HCT116 (cell line): ENCODE results near the gene AOC3. TPM values are rescaled to one million over a fixed set of nuclear protein-coding genes. Genes with fewer than 3 reads are reported as not detected.

ENCODE experiments used
- ATAC-seq: fragments of 200-7000 bp; cut with Tn5 transposase; 2 replicates; pipeline ENCODE4 v1.9.1; 2020; ENCODE audit warnings: mild to moderate bottlenecking, moderate library complexity
- BruUV-seq: library from RNA; stranded (reverse); fragments of 400-500 nt; replicated peaks from 2 replicates; lab custom pipeline; 2021; lab: Mats Ljungman, UMichigan
- CTCF ChIA-PET: fragments of 300-600 bp; sonication (Branson Sonifier 250); formaldehyde crosslinking; loops from one replicate; lab custom pipeline; 2021; ENCODE audit warnings: antibody characterized with exemption; lab: Charles Lee
- POLR2A ChIA-PET: fragments of 300-600, 350-600 bp; sonication (Branson Sonifier 250); formaldehyde crosslinking; loops from one replicate; lab custom pipeline; 2021; ENCODE audit warnings: antibody characterized with exemption; lab: Charles Lee
- RAD21 ChIA-PET, 2 experiments: fragments of 300-600 bp; sonication (Branson Sonifier 250); formaldehyde crosslinking; loops; one replicate each; lab custom pipeline; 2023; ENCODE audit warnings: low total read pairs in 2 of 2; ENCODE audit not compliant: uncharacterized antibody in 2 of 2, unreplicated experiment in 2 of 2, low non-redundant PET in 1 of 2; lab: Charles Lee
- DNase-seq: peaks from one replicate; pipeline ENCODE4 v3.0.0-alpha.2; 2010; ENCODE audit warnings: low read depth, low spot score
- H2AFZ ChIP-seq: fragments of 200-600 bp; shearing (Covaris generic), sonication (generic); 2 replicates; pipeline ENCODE4 v1.6.1; 2017; ENCODE audit warnings: low read depth, mixed run types, mixed read lengths, antibody characterized with exemption, low read length; ENCODE audit not compliant: poor library complexity, severe bottlenecking
- H3K27ac ChIP-seq: 2 replicates; pipeline ENCODE4 v1.5.1; 2012; ENCODE audit warnings: low read depth, low read length
- H3K27me3 ChIP-seq: fragments of 200-600 bp; sonication (generic); 2 replicates; pipeline ENCODE4 v1.6.1; 2016; ENCODE audit warnings: mixed run types, low read length, mixed read lengths; ENCODE audit not compliant: insufficient read depth
- H3K36me3 ChIP-seq, 2 experiments: fragments of 200-500 bp in 1 of 2; fragments of 200-600 bp in 1 of 2; sonication (Bioruptor generic) in 1 of 2; sonication (generic) in 1 of 2; 2 replicates each; pipeline versions ENCODE4 v1.5.1 to v1.6.1; 2014 to 2016; ENCODE audit warnings: low read length in 2 of 2, inconsistent platforms in 1 of 2, mixed read lengths in 1 of 2, mixed run types in 1 of 2; ENCODE audit not compliant: insufficient read depth in 2 of 2, control insufficient read depth in 1 of 2
- H3K4me1 ChIP-seq, 2 experiments: fragments of 200-600 bp in 1 of 2; sonication (generic) in 1 of 2; 2 replicates each; pipeline versions ENCODE4 v1.5.1 to v1.6.1; 2012 to 2017; ENCODE audit warnings: low read length in 2 of 2, inconsistent platforms in 1 of 2, mild to moderate bottlenecking in 1 of 2, mixed read lengths in 1 of 2, mixed run types in 1 of 2, moderate library complexity in 1 of 2; ENCODE audit not compliant: insufficient read depth in 2 of 2, control insufficient read depth in 1 of 2
- H3K4me2 ChIP-seq: fragments of 200-600 bp; sonication (generic); 2 replicates; pipeline ENCODE4 v1.6.1; 2017; ENCODE audit warnings: mixed run types, low read length, mixed read lengths
- H3K4me3 ChIP-seq, 2 experiments: fragments of 200-600 bp in 1 of 2; sonication (generic) in 1 of 2; replicated peaks in 1 of 2; 2 replicates each; pipeline ENCODE4 v1.5.1; 2011 to 2016; ENCODE audit warnings: low read length in 2 of 2, control low read depth in 1 of 2, low read depth in 1 of 2, mild to moderate bottlenecking in 1 of 2, mixed read lengths in 1 of 2, mixed run types in 1 of 2
- H3K79me2 ChIP-seq: fragments of 200-600 bp; sonication (generic); 2 replicates; pipeline ENCODE4 v1.6.1; 2017; ENCODE audit warnings: mild to moderate bottlenecking, mixed run types, low read length, moderate library complexity, mixed read lengths; ENCODE audit not compliant: insufficient read depth
- H3K9ac ChIP-seq: fragments of 200-600 bp; sonication (generic); 2 replicates; pipeline ENCODE4 v1.6.1; 2016; ENCODE audit warnings: low read length, mixed read lengths
- H3K9me2 ChIP-seq: fragments of 200-600 bp; sonication (generic), shearing (Covaris generic); 2 replicates; pipeline ENCODE4 v1.6.1; 2017; ENCODE audit warnings: mixed run types, mild to moderate bottlenecking, moderate library complexity; ENCODE audit not compliant: insufficient read depth
- H3K9me3 ChIP-seq, 2 experiments: fragments of 200-500 bp in 1 of 2; fragments of 200-600 bp in 1 of 2; sonication (Bioruptor generic) in 1 of 2; sonication (generic) in 1 of 2; 2 replicates each; pipeline ENCODE4 v1.6.1; 2014 to 2017; ENCODE audit warnings: low read length in 2 of 2, mixed read lengths in 2 of 2, inconsistent platforms in 1 of 2, low read depth in 1 of 2, mild to moderate bottlenecking in 1 of 2, mixed run types in 1 of 2, moderate library complexity in 1 of 2; ENCODE audit not compliant: control insufficient read depth in 1 of 2, insufficient read depth in 1 of 2
- H4K20me1 ChIP-seq: fragments of 200-600 bp; sonication (generic), shearing (Covaris generic); 2 replicates; pipeline ENCODE4 v1.6.1; 2017; ENCODE audit warnings: mixed run types, mild to moderate bottlenecking, moderate library complexity; ENCODE audit not compliant: insufficient read depth
- ELF1 ChIP-seq: IDR thresholded peaks from 2 replicates; pipeline ENCODE4 v1.6.1; 2012; ENCODE audit warnings: low read depth, borderline replicate concordance
- POLR2AphosphoS5 ChIP-seq: IDR thresholded peaks from 2 replicates; pipeline ENCODE4 v1.6.1; 2011; ENCODE audit warnings: mild to moderate bottlenecking, low read depth, low read length, moderate library complexity
- SRF ChIP-seq: IDR thresholded peaks from 2 replicates; pipeline ENCODE4 v1.6.1; 2012; ENCODE audit warnings: low read depth
- intact Hi-C: fragments of 100-400 bp; cut with micrococcal nuclease; formaldehyde crosslinking; loops from 2 replicates; pipeline ENCODE4 v1.10.0; 2022
- microRNA-seq: library from miRNA; unstranded; fragments of <30 nt; microRNA quantifications from one replicate; pipeline ENCODE4, GENCODE V29; 2016; ENCODE audit warnings: borderline number of aligned reads
- total RNA-seq: library from RNA; stranded (reverse); gene quantifications from one replicate; pipeline ENCODE4 v1.2.1, GENCODE V29; 2021; ENCODE audit not compliant: unreplicated experiment

Gene AOC3
- total RNA-seq, 1 experiment from 2014 or later = 5.9 TPM

- Histone ChIP-seq H3K4me3 (no peak overlapping the region), H3K4me2 (no peak overlapping the region), H3K27me3 (peaks cover 15% of the 10 kb centered on the region), H3K27ac (no peak overlapping the region), H3K79me2 (no peaks in the 10 kb centered on the region), H4K20me1 (no peaks in the 10 kb centered on the region), H3K9me2 (no peaks in the 10 kb centered on the region), H3K9me3 (no peaks in the 10 kb centered on the region), H3K4me1 (no peaks in the 10 kb centered on the region), H3K36me3 (no peaks in the 10 kb centered on the region), H3K9ac (no peak overlapping the region), H2AFZ (no peak overlapping the region)
- ChIA-PET CTCF (no interaction called here), RAD21 (no interaction called here), POLR2A (no interaction called here)
- TF ChIP-seq POLR2AphosphoS5 (no peak), ELF1 (no peak), SRF (no peak)
- intact Hi-C loops = no loop called here
- DNase-seq (no peak), ATAC-seq (no peak)
- BruUV-seq = no TSS peak
These were observed 55.9 kb downstream of the AOC3 start for GRCh38 chr17:42906772-42907446.

Small RNA genes within 50 kb of the gene (microRNA-seq; reads per million reads assigned to microRNA genes)
- not detected for gene MIR6781

Other genes starting within 250 kb of the AOC3 start
- 38.5 TPM for gene RETREG3, start 241.8 kb upstream of the AOC3 start, total RNA-seq
- gene TUBG1, start 241.5 kb upstream of the AOC3 start, total RNA-seq = 139 TPM
- 20.9 TPM for gene TUBG2, start 191.9 kb upstream of the AOC3 start, total RNA-seq
- gene PLEKHH3, start 174.2 kb upstream of the AOC3 start, total RNA-seq = 66.3 TPM
- gene CCR10, start 169.4 kb upstream of the AOC3 start, total RNA-seq = 0.66 TPM
- gene CNTNAP1, start 168.7 kb upstream of the AOC3 start, total RNA-seq = 6.4 TPM
- gene EZH1, start 106.2 kb upstream of the AOC3 start, total RNA-seq = 29.3 TPM
- gene RAMP2, start 90.0 kb upstream of the AOC3 start, total RNA-seq = not detected
- gene VPS25, start 77.8 kb upstream of the AOC3 start, total RNA-seq = 57.0 TPM
- gene WNK4, start 70.6 kb upstream of the AOC3 start, total RNA-seq = 4.5 TPM
- 37.1 TPM for gene COA3, start 52.5 kb upstream of the AOC3 start, total RNA-seq
- not detected for gene CNTD1, start 52.3 kb upstream of the AOC3 start, total RNA-seq
- gene BECN1, start 26.9 kb upstream of the AOC3 start, total RNA-seq = 84.3 TPM
- 163 TPM for gene PSME3, start 17.8 kb upstream of the AOC3 start, total RNA-seq
- gene AOC2, start 6.6 kb upstream of the AOC3 start, total RNA-seq = 8.0 TPM
- gene G6PC1, start 49.6 kb downstream of the AOC3 start, total RNA-seq = 0.10 TPM
- 65.9 TPM for gene AARSD1, start 113.3 kb downstream of the AOC3 start, total RNA-seq
- gene PTGES3L, start 128.9 kb downstream of the AOC3 start, total RNA-seq = 1.7 TPM
- 13.0 TPM for gene RUNDC1, start 129.4 kb downstream of the AOC3 start, total RNA-seq
- gene RPL27, start 147.2 kb downstream of the AOC3 start, total RNA-seq = 1,295 TPM
- gene IFI35, start 155.6 kb downstream of the AOC3 start, total RNA-seq = 14.8 TPM
- 197 TPM for gene VAT1, start 171.2 kb downstream of the AOC3 start, total RNA-seq
- gene RND2, start 174.0 kb downstream of the AOC3 start, total RNA-seq = 0.66 TPM